Ecto neural progenitor cell (in vitro differentiated cells): ENCODE results near the gene SHISA6.

ENCODE experiments used
- DNase-seq: peaks from one replicate; pipeline ENCODE4 v3.0.0-alpha.2; 2018; ENCODE audit warnings: low spot score

SHISA6 gene

GRCh38 chr17:11539637-11540036 is 298.6 kb downstream of the SHISA6 start:
- no peak for DNase-seq

GRCh38 chr17:11545002-11545401 is 304.0 kb downstream of the SHISA6 start:
- DNase-seq, result no peak

- no peak for DNase-seq
Measured at GRCh38 chr17:11545696-11546095, 304.7 kb downstream of the SHISA6 start.

- no peak for DNase-seq
Measured at GRCh38 chr17:11547853-11548252, 306.8 kb downstream of the SHISA6 start.

GRCh38 chr17:11548398-11548797 is 307.4 kb downstream of the SHISA6 start:
- no peak for DNase-seq

GRCh38 chr17:11550431-11550830 is 309.4 kb downstream of the SHISA6 start:
- DNase-seq, result no peak

- DNase-seq, result no peak
Measured at GRCh38 chr17:11551442-11551841, 310.4 kb downstream of the SHISA6 start.

GRCh38 chr17:11553135-11553534 is 312.1 kb downstream of the SHISA6 start:
- DNase-seq, result no peak

GRCh38 chr17:11554042-11554441 is 313.0 kb downstream of the SHISA6 start:
- no peak for DNase-seq

GRCh38 chr17:11554542-11554941 is 313.5 kb downstream of the SHISA6 start:
- DNase-seq, result no peak

GRCh38 chr17:11555530-11555929 is 314.5 kb downstream of the SHISA6 start:
- DNase-seq, result no peak

GRCh38 chr17:11557727-11558452 is 316.9 kb downstream of the SHISA6 start:
- no peak for DNase-seq

GRCh38 chr17:11558681-11559234 is 317.7 kb downstream of the SHISA6 start:
- DNase-seq, result no peak

- no peak for DNase-seq
Measured at GRCh38 chr17:11559601-11560000, 318.6 kb downstream of the SHISA6 start.

- DNase-seq, result no peak
Measured at GRCh38 chr17:11561281-11561680, 320.3 kb downstream of the SHISA6 start.

GRCh38 chr17:11561702-11562101 is 320.7 kb downstream of the SHISA6 start:
- no peak for DNase-seq

GRCh38 chr17:11564589-11565380 is 323.8 kb downstream of the SHISA6 start:
- DNase-seq, result no peak

GRCh38 chr17:11565591-11565990 is 324.6 kb downstream of the SHISA6 start:
- no peak for DNase-seq

GRCh38 chr17:11578998-11579397 is 338.0 kb downstream of the SHISA6 start:
- DNase-seq, result no peak

- DNase-seq, result no peak
Measured at GRCh38 chr17:11580677-11581076, 339.7 kb downstream of the SHISA6 start.

- no peak for DNase-seq
Measured at GRCh38 chr17:11582217-11582616, 341.2 kb downstream of the SHISA6 start.

GRCh38 chr17:11583306-11583992 is 342.4 kb downstream of the SHISA6 start:
- no peak for DNase-seq

- no peak for DNase-seq
Measured at GRCh38 chr17:11589716-11590115, 348.7 kb downstream of the SHISA6 start.
